A673 (cell line): Measurements from ENCODE around the gene TSC2. TPM values are rescaled to one million over a fixed set of nuclear protein-coding genes. Genes with fewer than 3 reads are reported as not detected.

ENCODE experiments used
- BruUV-seq: library from RNA; stranded (reverse); fragments of 400-500 nt; replicated peaks from 2 replicates; lab custom pipeline; 2021; lab: Mats Ljungman, UMichigan
- CTCF ChIA-PET: fragments of 300-600 bp; sonication (Branson Sonifier 250); formaldehyde crosslinking; loops from one replicate; lab custom pipeline; 2022; ENCODE audit warnings: antibody characterized with exemption; lab: Charles Lee
- POLR2A ChIA-PET: fragments of 300-600 bp; sonication (Branson Sonifier 250); formaldehyde crosslinking; loops from one replicate; lab custom pipeline; 2022; ENCODE audit warnings: antibody characterized with exemption; ENCODE audit not compliant: low non-redundant PET; lab: Charles Lee
- DNase-seq: peaks from one replicate; pipeline ENCODE4 v3.0.0-alpha.2; 2015; ENCODE audit warnings: low spot score
- H3K27ac ChIP-seq: fragments of 200-600 bp; sonication (generic); 2 replicates; pipeline ENCODE4 v1.5.1; 2016; ENCODE audit warnings: mixed run types, low read depth, mild to moderate bottlenecking, mixed read lengths, antibody characterized with exemption, low read length; ENCODE audit not compliant: poor library complexity, severe bottlenecking
- H3K27me3 ChIP-seq: fragments of 200-600 bp; sonication (generic); replicated peaks from 2 replicates; pipeline ENCODE4 v1.6.1; 2017; ENCODE audit warnings: mixed run types, low read depth, mild to moderate bottlenecking, mixed read lengths, antibody characterized with exemption, low read length; ENCODE audit not compliant: insufficient read depth, poor library complexity
- H3K36me3 ChIP-seq: fragments of 200-600 bp; sonication (generic); 2 replicates; pipeline ENCODE4 v1.6.1; 2016; ENCODE audit warnings: mixed run types, mild to moderate bottlenecking, mixed read lengths, antibody characterized with exemption, low read length; ENCODE audit not compliant: insufficient read depth, poor library complexity, severe bottlenecking
- H3K4me1 ChIP-seq: fragments of 200-600 bp; sonication (generic); 2 replicates; pipeline ENCODE4 v1.6.1; 2017; ENCODE audit warnings: mixed run types, mild to moderate bottlenecking, mixed read lengths, antibody characterized with exemption, low read length; ENCODE audit not compliant: insufficient read depth, poor library complexity, severe bottlenecking
- H3K4me3 ChIP-seq: fragments of 200-600 bp; sonication (generic); 2 replicates; pipeline ENCODE4 v1.5.1; 2016; ENCODE audit warnings: low read depth, mixed run types, mild to moderate bottlenecking, mixed read lengths, low read length; ENCODE audit not compliant: poor library complexity, severe bottlenecking
- H3K9me3 ChIP-seq: fragments of 200-600 bp; sonication (generic); 2 replicates; pipeline ENCODE4 v1.6.1; 2016; ENCODE audit warnings: mixed run types, low read depth, mild to moderate bottlenecking, mixed read lengths, antibody characterized with exemption, low read length; ENCODE audit not compliant: poor library complexity, severe bottlenecking
- CTCF ChIP-seq: fragments of 300-800, 200-600 bp; sonication (generic); conservative IDR thresholded peaks from 2 replicates; pipeline ENCODE4 v1.5.1; 2017; ENCODE audit warnings: low read depth, mild to moderate bottlenecking, antibody characterized with exemption, low read length, moderate library complexity, mixed read lengths
- EZH2 ChIP-seq: fragments of 200-600 bp; sonication (generic); IDR thresholded peaks from 2 replicates; pipeline ENCODE4 v1.6.1; 2017; ENCODE audit warnings: borderline replicate concordance, low read depth, mild to moderate bottlenecking, mixed read lengths, antibody characterized with exemption, low read length; ENCODE audit not compliant: poor library complexity, severe bottlenecking
- intact Hi-C: fragments of 100-400 bp; cut with micrococcal nuclease; formaldehyde crosslinking; loops from one replicate; pipeline ENCODE4 v1.10.0; 2022; ENCODE audit not compliant: unreplicated experiment
- total RNA-seq: library from RNA; stranded (reverse); gene quantifications from 2 replicates; pipeline ENCODE4 v1.2.3, GENCODE V29; 2021

TSC2 gene
- total RNA-seq, 1 experiment from 2014 or later, result 125 TPM

- no TSS peak for BruUV-seq
- TF ChIP-seq EZH2, result no peak
- no peak for TF ChIP-seq CTCF
- intact Hi-C loops, result no loop called here
- Histone ChIP-seq H3K27ac (no peak overlapping the region), H3K4me3 (no peak overlapping the region), H3K9me3 (no peaks in the 10 kb centered on the region), H3K4me1 (no peaks in the 10 kb centered on the region), H3K27me3 (no peaks in the 10 kb centered on the region), H3K36me3 (peaks cover 38% of the 10 kb centered on the region)
- ChIA-PET CTCF (no interaction called here), POLR2A (no interaction called here)
- no peak for DNase-seq
Measured at GRCh38 chr16:2086812-2087747, 39.3 kb downstream of the TSC2 start.

DNA sequence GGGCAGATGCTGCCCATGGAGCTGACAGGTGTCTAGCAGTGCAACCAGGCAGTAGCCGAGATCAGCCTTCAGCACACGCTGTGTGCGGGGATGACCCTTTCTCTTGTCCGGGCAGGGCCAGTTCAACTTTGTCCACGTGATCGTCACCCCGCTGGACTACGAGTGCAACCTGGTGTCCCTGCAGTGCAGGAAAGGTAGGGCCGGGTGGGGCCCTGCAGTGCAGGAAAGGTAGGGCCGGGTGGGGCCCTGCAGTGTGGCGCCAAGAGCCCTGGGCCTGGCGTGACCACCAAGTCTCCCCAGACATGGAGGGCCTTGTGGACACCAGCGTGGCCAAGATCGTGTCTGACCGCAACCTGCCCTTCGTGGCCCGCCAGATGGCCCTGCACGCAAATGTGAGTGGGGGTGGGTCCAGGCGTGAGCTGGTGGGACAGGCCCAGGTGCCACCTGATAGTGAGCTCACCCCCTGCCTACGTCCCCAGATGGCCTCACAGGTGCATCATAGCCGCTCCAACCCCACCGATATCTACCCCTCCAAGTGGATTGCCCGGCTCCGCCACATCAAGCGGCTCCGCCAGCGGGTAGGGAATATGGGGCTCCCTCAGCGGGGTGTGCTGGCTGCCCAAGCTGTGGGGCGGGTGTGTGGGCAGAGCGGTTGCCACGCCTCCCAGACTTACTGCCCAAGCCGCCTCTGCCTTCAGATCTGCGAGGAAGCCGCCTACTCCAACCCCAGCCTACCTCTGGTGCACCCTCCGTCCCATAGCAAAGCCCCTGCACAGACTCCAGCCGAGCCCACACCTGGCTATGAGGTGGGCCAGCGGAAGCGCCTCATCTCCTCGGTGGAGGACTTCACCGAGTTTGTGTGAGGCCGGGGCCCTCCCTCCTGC is 40.2 kb downstream of the TSC2 start:
- ChIA-PET POLR2A (no interaction called here), CTCF (no interaction called here)
- no peak overlapping the region for H3K4me3 ChIP-seq

More for the DNA sequence above, 40.2 kb downstream of the TSC2 start:
- Histone ChIP-seq H3K27ac (no peak overlapping the region), H3K36me3 (peaks cover 43% of the 10 kb centered on the region), H3K4me1 (no peaks in the 10 kb centered on the region), H3K9me3 (no peaks in the 10 kb centered on the region), H3K27me3 (no peaks in the 10 kb centered on the region)
- no peak for DNase-seq
- no TSS peak for BruUV-seq
- TF ChIP-seq CTCF (no peak), EZH2 (no peak)
- intact Hi-C loops, result no loop called here
